Keratinocyte (primary cell): ENCODE data around the gene PI3. TPM values are rescaled to one million over a fixed set of nuclear protein-coding genes. Genes with fewer than 3 reads are reported as not detected.

Experiments used
- DNase-seq: peaks from one replicate; pipeline ENCODE4 v3.0.0-alpha.2; 2011; ENCODE audit warnings: low read depth, missing footprints, low spot score
- FAIRE-seq: peaks from 2 replicates; lab custom pipeline; 2011; peaks lifted over from hg19 to GRCh38; lab: Jason Lieb, UNC
- H2AFZ ChIP-seq: 2 replicates; pipeline ENCODE4 v1.6.0; 2012; ENCODE audit warnings: low read length, control low read depth, inconsistent platforms; ENCODE audit not compliant: control insufficient read depth
- H3K27ac ChIP-seq: 2 replicates; pipeline ENCODE4 v1.5.1; 2011; ENCODE audit warnings: low read length; ENCODE audit not compliant: control insufficient read depth, insufficient read depth
- H3K27me3 ChIP-seq: 3 replicates; pipeline ENCODE4 v1.6.0; 2011; ENCODE audit warnings: low read length; ENCODE audit not compliant: control insufficient read depth, insufficient read depth; ENCODE audit errors: extremely low read depth
- H3K36me3 ChIP-seq, 2 experiments: 2 replicates in 1 of 2; 3 replicates in 1 of 2; pipeline ENCODE4 v1.5.1; 2011; ENCODE audit warnings: low read length in 2 of 2, mild to moderate bottlenecking in 1 of 2; ENCODE audit not compliant: control insufficient read depth in 2 of 2, insufficient read depth in 2 of 2; ENCODE audit errors: extremely low read depth in 1 of 2
- H3K4me1 ChIP-seq: 3 replicates; pipeline ENCODE4 v1.5.1; 2011; ENCODE audit warnings: low read length; ENCODE audit not compliant: control insufficient read depth, insufficient read depth; ENCODE audit errors: extremely low read depth
- H3K4me2 ChIP-seq: 3 replicates; pipeline ENCODE4 v1.6.0; 2011; ENCODE audit warnings: low read depth, low read length; ENCODE audit not compliant: control insufficient read depth, insufficient read depth; ENCODE audit errors: extremely low read depth
- H3K4me3 ChIP-seq, 3 experiments: fragments of 200-600 bp in 1 of 3; sonication (generic) in 1 of 3; 2 replicates in 2 of 3; 3 replicates in 1 of 3; pipeline ENCODE4 v1.5.1; 2011 to 2016; ENCODE audit warnings: low read length in 3 of 3, mild to moderate bottlenecking in 3 of 3, control low read depth in 2 of 3, inconsistent platforms in 1 of 3, low read depth in 1 of 3, mixed read lengths in 1 of 3, mixed run types in 1 of 3, moderate library complexity in 1 of 3; ENCODE audit not compliant: control insufficient read depth in 2 of 3, insufficient read depth in 2 of 3; ENCODE audit errors: extremely low read depth in 1 of 3
- H3K79me2 ChIP-seq: 2 replicates; pipeline ENCODE4 v1.6.0; 2012; ENCODE audit warnings: low read length; ENCODE audit not compliant: control insufficient read depth, insufficient read depth
- H3K9ac ChIP-seq: 3 replicates; pipeline ENCODE4 v1.6.0; 2011; ENCODE audit warnings: low read length; ENCODE audit not compliant: control insufficient read depth, insufficient read depth; ENCODE audit errors: extremely low read depth
- H3K9me1 ChIP-seq: 3 replicates; pipeline ENCODE4 v1.6.0; 2011; ENCODE audit warnings: low read length; ENCODE audit not compliant: control insufficient read depth, insufficient read depth; ENCODE audit errors: extremely low read depth
- H3K9me3 ChIP-seq: 2 replicates; pipeline ENCODE4 v1.5.1; 2012; ENCODE audit warnings: low read depth, low read length; ENCODE audit not compliant: control insufficient read depth
- H4K20me1 ChIP-seq: 3 replicates; pipeline ENCODE4 v1.6.0; 2011; ENCODE audit warnings: low read length; ENCODE audit not compliant: control insufficient read depth, insufficient read depth; ENCODE audit errors: extremely low read depth
- EZH2 ChIP-seq: IDR thresholded peaks from one replicate; pipeline ENCODE4 v1.6.1; 2012; ENCODE audit warnings: inconsistent platforms, mild to moderate bottlenecking, low read length, moderate library complexity
- dilution Hi-C: fragments of 300-500 bp; cut with MboI; formaldehyde crosslinking; loops from one replicate; pipeline ENCODE4 v1.7.0; 2020; ENCODE audit warnings: low sequenced_read_pairs; ENCODE audit not compliant: extremely low pct_ligation_motif_present
- polyA plus RNA-seq, 5 experiments: library from polyadenylated mRNA; depleted of rRNA in 3 of 5; stranded (reverse) in 3 of 5; stranded (forward) in 1 of 5; unstranded in 1 of 5; fragments of >200 nt; gene quantifications; 1 replicate in 1 of 5; 2 replicates in 3 of 5; 3 replicates in 1 of 5; pipeline versions ENCODE4 v1.2.1 to v1.2.3, GENCODE V29; 2011 to 2012; ENCODE audit warnings: missing spikeins in 2 of 5, low read depth in 1 of 5, low replicate concordance in 1 of 5
- TF ChIP-seq, protein P1 (sequence below), 3 experiments: IDR thresholded peaks in 1 of 3; conservative IDR thresholded peaks in 1 of 3; optimal IDR thresholded peaks in 1 of 3; 2 replicates in 2 of 3; 3 replicates in 1 of 3; pipeline versions ENCODE3 to v1.5.1; 2011; ENCODE audit warnings: low read length in 3 of 3, mild to moderate bottlenecking in 3 of 3, moderate library complexity in 2 of 3, control low read depth in 1 of 3, inconsistent platforms in 1 of 3; ENCODE audit not compliant: insufficient read depth in 2 of 3; ENCODE audit errors: extremely low read depth in 1 of 3

The PI3 gene
- polyA plus RNA-seq, 1 donor (not counting 4 experiments of a cell fraction or from before 2014, with no cell fraction given) = 71.1 TPM

DNA sequence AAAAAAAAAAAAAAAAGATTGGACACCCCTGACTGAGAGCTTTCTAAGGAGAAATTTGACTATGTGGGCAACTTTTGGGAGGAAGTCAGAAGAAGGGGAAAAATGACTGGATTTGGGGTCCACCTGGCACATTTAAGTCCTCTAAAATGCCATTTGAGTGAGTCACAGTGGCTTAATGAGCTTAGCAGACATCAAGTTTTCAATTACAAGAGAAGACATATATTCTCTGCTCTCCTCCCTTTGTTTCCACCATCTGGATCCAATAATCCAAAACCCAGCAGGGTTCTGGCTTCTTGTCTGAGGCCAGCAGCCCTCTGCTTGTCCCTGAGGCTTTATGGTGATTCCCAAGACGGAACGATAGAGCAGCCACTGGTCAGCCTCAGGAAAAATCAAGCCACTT lies 6.9 kb downstream of the PI3 start:
- Histone ChIP-seq H3K9me1 (no peaks in the 10 kb centered on the region), H3K36me3 (no peaks in the 10 kb centered on the region), H3K79me2 (no peaks in the 10 kb centered on the region), H3K4me3 (no peak overlapping the region), H3K9me3 (no peaks in the 10 kb centered on the region), H3K4me1 (no peaks in the 10 kb centered on the region), H3K27me3 (no peaks in the 10 kb centered on the region), H4K20me1 (no peaks in the 10 kb centered on the region), H3K9ac (no peak overlapping the region), H3K4me2 (no peak overlapping the region), H2AFZ (no peak overlapping the region), H3K27ac (no peak overlapping the region)
- no peak for DNase-seq
- FAIRE-seq = no peak
- TF ChIP-seq, protein P1, sequence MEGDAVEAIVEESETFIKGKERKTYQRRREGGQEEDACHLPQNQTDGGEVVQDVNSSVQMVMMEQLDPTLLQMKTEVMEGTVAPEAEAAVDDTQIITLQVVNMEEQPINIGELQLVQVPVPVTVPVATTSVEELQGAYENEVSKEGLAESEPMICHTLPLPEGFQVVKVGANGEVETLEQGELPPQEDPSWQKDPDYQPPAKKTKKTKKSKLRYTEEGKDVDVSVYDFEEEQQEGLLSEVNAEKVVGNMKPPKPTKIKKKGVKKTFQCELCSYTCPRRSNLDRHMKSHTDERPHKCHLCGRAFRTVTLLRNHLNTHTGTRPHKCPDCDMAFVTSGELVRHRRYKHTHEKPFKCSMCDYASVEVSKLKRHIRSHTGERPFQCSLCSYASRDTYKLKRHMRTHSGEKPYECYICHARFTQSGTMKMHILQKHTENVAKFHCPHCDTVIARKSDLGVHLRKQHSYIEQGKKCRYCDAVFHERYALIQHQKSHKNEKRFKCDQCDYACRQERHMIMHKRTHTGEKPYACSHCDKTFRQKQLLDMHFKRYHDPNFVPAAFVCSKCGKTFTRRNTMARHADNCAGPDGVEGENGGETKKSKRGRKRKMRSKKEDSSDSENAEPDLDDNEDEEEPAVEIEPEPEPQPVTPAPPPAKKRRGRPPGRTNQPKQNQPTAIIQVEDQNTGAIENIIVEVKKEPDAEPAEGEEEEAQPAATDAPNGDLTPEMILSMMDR (optimal IDR thresholded peaks at IDR 0.05 in 1 of 3, IDR thresholded peaks at IDR 0.05 in 1 of 3, conservative IDR thresholded peaks at IDR 0.05 in 1 of 3; ENCODE audit: extremely low read depth in 1 of 3, insufficient read depth in 2 of 3, low read length in 3 of 3) = no peak
- no peak for TF ChIP-seq EZH2
- dilution Hi-C loops = no loop called here

DNA sequence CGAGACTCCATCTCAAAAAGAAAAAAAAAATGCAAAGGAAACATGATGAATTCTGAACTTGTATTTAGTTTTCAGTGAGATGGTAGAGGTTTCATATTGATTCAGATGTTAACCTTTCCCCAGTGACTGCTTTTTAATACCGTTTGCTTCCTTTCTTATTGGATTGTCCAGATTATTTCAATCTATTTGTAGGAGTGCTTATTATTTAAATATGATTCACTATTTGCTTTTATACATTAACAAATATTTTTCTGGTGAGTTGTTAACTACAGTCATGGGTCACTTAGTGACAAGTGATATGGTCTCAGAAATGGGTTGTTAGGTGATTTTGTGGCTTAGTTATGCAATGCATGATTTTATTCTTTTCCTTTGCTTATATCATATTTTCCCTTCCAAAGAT lies 8.4 kb downstream of the PI3 start:
- Histone ChIP-seq H3K9me3 (no peaks in the 10 kb centered on the region), H3K27ac (no peak overlapping the region), H3K4me2 (no peak overlapping the region), H3K4me1 (no peaks in the 10 kb centered on the region), H4K20me1 (no peaks in the 10 kb centered on the region), H3K9me1 (no peaks in the 10 kb centered on the region), H3K36me3 (no peaks in the 10 kb centered on the region), H3K4me3 (no peak overlapping the region), H3K79me2 (no peaks in the 10 kb centered on the region), H3K9ac (no peak overlapping the region), H2AFZ (no peak overlapping the region), H3K27me3 (no peaks in the 10 kb centered on the region)
- TF ChIP-seq EZH2 = no peak
- FAIRE-seq = no peak
- dilution Hi-C loops = no loop called here
- DNase-seq = no peak

DNA sequence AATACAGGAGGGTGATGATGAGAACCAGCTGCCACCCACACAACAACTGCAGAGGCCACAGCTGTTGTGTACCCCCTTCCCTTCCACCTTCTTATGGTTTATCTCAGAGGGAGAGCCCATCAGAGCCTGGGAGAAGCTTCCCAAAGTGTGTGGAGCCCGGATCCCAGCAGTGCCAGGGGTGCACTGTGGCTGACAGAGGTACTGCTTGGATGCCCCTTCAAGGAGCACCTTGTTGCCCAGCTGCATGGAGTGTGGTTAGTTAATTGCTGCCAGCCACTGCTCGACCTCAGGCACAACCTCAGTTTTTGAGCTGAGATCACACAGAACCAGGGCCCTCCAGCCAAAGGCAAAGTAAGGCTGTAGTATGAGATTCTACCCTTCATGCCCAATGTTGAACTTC lies 13.0 kb downstream of the PI3 start:
- H3K4me2 ChIP-seq = no peak overlapping the region
- H3K27me3 ChIP-seq = no peaks in the 10 kb centered on the region
- FAIRE-seq (no peak), DNase-seq (no peak)
- H2AFZ ChIP-seq = no peak overlapping the region
- no peak overlapping the region for H3K27ac ChIP-seq
- no peak overlapping the region for H3K4me3 ChIP-seq
- no peaks in the 10 kb centered on the region for H3K79me2 ChIP-seq
- TF ChIP-seq EZH2 = no peak
- TF ChIP-seq, protein P1 (optimal IDR thresholded peaks at IDR 0.05 in 1 of 3, IDR thresholded peaks at IDR 0.05 in 1 of 3, conservative IDR thresholded peaks at IDR 0.05 in 1 of 3; ENCODE audit: extremely low read depth in 1 of 3, insufficient read depth in 2 of 3, low read length in 3 of 3) = peak in 2 of 3 experiments; percentile 18 to 28
- H3K4me1 ChIP-seq = no peaks in the 10 kb centered on the region
- no peaks in the 10 kb centered on the region for H3K9me1 ChIP-seq
- H3K9me3 ChIP-seq = no peaks in the 10 kb centered on the region
- no peaks in the 10 kb centered on the region for H3K36me3 ChIP-seq
- no peak overlapping the region for H3K9ac ChIP-seq
- dilution Hi-C loops = no loop called here
- no peaks in the 10 kb centered on the region for H4K20me1 ChIP-seq
